Fibroblast of skin of right biceps (primary cell): ENCODE results near the gene PPP3CA.
A peak's percentile ranks its signal among the peaks of the same experiment; 100 is the strongest.

Experiments
- DNase-seq: peaks from one replicate; pipeline ENCODE4 v3.0.0-alpha.2; 2013

The PPP3CA gene

DNA sequence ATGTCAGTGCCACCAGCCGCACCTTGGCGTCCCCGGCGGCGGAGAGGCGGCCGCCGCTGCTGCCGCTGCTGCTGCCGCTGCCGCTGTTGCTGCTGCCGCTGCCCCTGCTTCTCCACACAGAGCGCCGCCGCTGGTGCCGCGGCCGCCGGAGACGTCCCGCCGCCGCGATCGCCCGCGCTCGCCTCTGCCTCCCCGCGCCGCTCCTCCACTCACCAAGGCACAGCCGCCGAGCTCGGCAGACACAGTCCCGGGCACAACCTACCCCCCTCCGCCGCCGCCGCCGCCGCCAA, at the start of gene PPP3CA:
Gene PPP3CA, minus strand, starts transcription at position 260 of the 290 bp plus-strand sequence.
- DNase-seq = no peak

DNA sequence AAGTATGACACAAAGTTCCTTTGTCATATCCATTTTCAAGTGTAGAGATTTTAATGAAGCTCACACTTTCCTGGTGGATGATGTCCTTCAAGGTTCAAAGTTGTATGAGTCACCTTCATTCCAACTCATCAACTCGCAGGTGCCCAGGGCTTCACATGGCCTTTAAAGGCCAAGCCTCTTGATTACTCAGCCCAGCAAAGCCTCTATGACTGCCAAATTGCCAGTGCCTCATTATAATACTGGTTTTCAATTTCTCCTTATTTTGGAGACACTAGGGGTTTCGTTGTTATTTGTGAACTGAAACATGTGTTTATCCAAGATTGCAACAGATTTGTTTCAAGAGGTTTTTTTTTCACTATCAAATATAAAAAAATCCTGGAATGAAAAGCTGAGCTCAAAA, 45.9 kb upstream of the PPP3CA start:
- DNase-seq = peak; percentile 31

- no peak for DNase-seq
These were observed 23.4 kb upstream of the PPP3CA start for GRCh38 chr4:101370663-101371210.

DNA sequence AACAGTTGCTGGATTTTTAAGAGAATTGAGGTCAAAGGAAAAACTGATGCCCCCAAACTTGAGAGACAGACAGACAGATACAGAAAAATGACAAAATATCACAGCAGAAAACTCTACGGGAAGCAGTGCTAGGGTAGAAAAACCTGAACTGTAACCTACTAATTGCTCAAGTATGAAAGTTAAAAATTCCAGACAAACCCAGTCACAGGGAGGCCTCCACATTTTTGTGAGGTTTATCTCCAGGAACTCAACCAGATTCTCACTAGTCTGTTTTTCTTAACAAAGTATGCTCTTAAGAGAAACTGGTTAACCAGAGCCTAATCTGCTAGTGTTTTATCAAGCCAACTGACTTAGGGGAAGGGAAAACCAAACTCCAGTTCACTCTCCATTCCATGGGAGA, 19.9 kb upstream of the PPP3CA start:
- DNase-seq = peak; percentile 94

GRCh38 chr4:101366331-101366730, 19.0 kb upstream of the PPP3CA start:
- peak; percentile 45 for DNase-seq

- peak; percentile 67 for DNase-seq
These were observed 10.4 kb upstream of the PPP3CA start for GRCh38 chr4:101357751-101358150.

DNA sequence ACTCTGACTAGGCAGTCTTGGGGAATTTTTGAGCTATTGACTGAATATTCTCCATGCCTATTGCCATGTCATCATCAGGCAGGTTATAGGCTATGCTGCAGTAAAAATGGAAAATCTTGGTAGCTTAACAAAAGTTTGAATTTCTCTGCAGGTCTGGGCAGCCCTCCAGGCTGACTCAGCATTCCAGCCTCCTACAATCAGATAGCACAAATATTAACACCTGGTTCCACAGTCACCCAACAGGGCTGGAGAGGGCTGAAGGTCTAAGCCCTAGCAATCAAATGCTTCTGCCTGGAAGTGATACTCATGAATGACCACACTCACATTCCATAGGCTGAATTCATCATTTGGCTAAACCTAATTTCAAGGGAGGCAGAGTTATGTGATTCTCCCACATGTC, 9.6 kb upstream of the PPP3CA start:
- peak; percentile 98 for DNase-seq

DNA sequence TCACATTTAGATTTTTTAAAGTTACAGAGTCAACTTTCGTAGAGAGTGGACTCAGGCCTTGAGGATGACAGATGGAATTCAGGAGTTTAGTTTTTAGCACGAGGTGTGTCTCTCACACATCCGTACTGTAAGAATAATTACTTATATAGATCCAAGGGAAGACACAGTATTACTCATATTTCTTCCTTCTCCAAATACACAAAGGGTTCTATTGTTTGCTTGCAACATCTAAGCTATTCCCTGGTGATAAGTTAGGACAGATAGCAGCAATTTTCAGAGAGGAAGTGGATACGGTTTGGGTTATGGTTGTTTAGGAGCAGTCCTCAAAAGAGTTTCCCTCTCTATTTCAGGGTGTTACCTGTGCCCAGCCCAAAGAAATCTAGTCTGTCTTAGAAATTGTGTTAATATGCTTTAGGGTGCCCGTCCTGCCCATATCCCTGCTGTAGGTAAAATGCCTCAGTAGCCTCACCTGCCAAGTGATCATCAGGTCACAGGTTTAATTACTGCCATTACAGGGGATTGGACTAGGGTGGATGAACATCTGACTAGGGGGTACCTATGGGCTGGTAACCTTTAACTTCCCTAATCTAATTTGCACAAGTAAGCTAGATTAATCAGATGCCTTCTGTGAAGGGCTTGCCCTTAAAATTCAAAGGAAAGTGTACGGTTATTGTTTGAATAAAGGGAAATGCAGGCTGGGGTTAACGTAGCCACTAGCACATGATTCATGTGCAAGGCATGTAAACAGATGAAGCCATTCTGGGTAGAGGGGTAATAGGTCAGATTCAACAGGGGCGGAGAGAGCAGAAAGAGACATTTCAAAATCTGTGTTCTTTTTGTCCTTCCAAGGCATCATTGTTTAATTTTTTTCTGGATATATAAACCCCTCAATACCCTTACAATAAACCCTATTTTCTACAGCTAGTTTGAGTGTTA, 8.7 kb upstream of the PPP3CA start:
- DNase-seq = peak; percentile 83

DNA sequence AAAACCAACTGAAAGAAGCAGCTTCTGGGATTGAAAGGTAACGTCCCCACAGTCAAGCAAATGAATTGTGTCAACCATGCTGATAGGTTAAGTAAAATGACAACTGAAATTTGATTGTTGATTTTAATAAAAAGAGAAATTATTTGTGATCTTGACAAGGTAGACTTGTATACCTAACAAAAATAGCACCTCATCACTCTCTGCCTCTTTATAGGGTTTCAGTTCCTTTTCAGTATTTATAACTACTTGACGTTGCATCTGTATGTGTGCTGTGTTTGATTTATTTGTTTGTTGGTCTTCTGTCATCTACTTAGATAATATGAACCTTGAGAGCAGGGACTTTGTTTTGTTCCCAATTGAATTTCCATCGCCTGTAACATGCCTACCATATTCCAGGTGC, 7.9 kb upstream of the PPP3CA start:
- no peak for DNase-seq

- no peak for DNase-seq
These were observed 2.4 kb upstream of the PPP3CA start for GRCh38 chr4:101349801-101350064.

DNA sequence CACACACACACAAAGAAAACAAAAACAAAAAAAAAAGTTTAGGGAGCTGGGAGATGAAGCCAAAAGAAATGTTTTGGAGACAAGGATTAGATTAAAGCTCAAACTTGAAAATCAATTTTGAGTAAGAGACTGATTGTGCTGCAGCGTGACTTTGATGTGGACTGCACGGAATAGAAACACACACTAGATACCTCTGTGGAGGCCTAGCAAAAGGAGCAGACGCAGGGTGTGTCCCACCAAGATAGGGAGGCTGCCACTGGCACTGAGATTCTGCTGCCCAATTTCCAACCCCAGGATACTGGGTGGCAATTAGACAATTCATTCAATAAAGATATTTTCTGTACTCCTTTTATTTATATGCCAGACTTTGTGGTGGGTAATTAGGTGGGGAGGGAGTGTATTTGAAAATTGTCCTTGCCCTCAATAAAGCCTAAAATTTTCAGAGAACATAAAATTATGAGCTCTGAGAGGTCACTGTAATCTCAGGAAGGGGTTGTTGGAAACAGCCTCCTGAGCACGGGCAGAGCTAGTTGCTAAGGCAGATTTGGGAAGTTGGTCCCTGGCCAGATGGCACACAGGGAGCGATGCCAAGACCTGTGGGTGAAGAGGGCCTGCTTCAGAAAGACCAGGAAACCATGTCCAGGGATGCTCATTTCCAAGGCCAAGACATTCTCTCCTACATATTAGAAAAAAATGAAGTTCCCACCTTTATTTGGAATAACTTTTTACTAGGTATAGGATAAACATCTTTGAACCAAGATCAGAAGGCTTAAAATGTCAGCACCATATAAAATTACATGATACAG, 1.9 kb upstream of the PPP3CA start:
- no peak for DNase-seq

DNA sequence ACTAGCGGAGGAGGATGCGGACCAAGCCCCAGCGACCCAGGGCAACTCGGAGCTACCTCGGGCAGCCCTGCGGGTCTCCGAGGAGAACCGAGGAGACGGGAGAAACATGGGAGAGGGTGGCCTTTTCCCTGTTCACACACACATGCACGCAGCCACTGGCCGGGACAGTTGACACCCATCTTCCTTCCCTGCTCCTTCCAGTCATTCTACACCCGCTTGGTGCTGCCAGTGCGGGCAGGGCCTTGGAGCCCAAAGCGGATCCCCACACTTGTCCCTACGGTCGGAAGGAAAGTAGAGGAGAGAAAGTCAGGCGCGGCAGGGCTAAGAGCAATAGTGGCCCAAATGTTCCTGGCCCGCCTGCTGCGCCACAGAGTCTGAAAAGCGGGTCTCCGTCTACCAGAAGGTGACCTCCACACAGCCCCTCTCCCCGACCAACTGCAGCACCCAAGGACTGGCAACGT, 1.1 kb upstream of the PPP3CA start:
- no peak for DNase-seq

GRCh38 chr4:101347557-101348366, 436 bp upstream of the PPP3CA start:
- peak; percentile 97 for DNase-seq

DNA sequence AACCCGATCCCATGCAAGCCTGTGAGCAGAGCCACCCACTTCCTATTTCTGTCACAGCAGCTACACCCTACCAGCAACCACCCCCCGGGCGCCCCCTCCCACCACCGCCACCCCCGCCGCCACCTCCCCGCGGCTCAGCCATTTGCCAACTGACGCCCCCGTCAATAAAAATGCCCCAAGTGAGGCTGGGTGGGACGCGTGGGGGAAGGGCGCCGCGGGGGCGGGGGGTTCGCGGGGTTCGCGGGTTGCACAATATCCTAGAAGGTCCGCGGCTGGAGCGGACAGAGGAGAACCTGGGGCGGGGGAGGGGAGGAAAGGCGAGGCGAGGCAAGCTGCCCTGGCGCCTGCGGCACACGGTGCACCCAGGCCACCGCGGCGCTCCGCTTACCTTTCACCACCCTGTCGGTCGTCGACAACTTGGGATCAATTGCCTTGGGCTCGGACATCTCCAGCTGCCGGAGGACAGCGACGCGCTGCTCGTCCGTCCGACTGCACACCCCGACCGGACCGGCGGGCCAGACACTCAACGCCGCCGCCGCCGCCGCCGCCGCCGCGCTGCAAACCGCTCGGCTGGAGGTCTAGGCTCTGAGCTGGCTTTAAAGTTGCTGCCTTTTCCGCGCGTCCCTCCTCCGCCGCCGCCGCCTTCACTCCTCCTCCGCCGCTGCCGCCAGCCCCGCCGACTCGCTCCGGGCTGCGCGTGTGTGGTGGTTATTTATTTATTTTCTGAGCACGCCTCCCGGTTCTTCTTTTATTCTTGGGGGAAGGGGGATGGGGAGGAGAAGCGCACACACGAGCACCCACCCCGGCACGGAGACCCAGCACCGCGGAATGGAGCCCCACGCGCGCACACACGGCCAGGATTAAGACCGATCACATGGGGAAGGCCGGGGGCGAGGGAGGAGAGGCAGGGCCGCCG, 717 bp downstream of the PPP3CA start:
- peak; percentile 70 for DNase-seq

- peak; percentile 65 for DNase-seq
These were observed 1.6 kb downstream of the PPP3CA start for GRCh38 chr4:101345596-101346350.

DNA sequence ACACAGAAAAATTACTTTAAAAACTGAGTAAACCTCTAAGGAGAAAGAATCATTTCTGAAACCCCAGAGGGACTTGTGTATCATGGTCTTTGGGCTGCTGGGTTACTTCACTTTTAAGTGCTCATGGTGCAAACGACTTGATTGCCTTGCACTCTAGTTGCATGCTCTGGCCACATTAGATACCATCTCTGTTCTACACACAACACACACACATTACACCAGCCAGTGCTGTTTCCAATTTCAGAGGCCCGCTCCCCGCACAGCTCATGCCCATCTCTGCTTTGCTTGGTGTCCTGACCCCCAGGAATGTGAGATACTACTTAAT, 2.1 kb downstream of the PPP3CA start:
- DNase-seq = peak; percentile 45

DNA sequence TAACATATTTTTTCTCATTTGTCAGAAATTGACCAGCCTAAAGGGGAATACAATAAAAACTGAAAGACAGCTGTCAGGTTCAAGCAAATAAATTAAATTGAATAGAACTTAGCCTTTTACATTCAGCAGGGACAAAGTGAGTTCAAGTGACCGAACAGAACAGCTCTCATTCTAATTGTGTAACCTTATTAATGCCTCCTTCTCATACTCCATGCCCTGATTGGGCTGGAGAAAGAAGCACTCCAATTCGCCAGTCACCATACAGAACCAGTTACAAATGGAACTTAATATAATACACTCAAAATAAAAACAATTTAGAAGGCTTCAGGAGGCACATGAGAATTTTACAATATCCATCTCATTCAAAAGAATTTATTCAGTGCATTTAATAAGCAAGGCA, 8.0 kb downstream of the PPP3CA start:
- DNase-seq = no peak

DNA sequence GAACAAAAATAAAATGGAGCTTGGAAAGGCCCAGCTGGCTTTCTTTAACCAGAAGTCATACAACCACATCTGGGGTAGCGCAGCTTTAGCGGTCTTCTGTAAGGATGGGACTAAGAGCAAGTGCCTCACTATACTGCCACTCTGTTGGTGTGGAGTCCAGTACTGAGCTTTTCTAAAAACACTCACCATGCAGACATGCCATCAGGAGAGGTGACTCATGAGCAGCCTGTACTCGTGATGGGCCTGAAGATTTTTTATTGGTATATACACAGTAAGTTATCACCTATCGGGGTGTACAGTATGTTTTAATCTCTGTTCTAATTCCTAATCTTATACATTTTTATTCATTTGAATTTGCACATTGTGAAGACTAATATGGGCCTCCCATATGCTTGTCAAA, 9.6 kb downstream of the PPP3CA start:
- DNase-seq = peak; percentile 48

DNA sequence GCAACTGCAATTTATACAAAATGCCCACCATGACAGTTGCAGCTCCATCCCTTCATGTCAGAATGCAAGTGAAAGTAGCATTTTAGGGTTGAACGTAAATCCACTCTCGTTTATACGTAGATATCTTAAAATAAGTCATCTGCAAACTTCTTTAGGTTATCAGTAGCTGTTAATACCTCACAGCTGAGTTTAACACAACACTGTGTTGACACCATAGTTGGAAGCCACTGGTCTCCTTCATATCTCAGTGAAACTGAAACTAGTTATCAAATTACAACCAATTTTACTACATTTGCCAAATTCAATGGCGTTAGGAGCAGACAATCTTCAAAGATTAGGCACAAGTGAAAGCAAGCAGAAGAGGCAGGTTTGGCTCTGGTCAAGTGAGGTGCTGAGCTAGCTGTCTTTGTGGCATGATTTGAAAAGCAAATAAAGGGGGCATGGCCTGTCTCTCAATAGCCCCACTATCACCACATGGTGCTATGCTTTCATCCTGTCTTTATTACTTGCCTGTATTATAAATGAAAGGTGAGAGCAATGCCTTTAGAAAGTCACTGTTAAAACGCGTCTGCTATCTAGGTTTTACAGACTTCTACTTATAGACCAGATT, 12.3 kb downstream of the PPP3CA start:
- DNase-seq = no peak

GRCh38 chr4:101332424-101332823, 14.9 kb downstream of the PPP3CA start:
- no peak for DNase-seq

GRCh38 chr4:101331017-101331416, 16.3 kb downstream of the PPP3CA start:
- peak; percentile 30 for DNase-seq
